ENCODE measurements around the gene JAKMIP2. TPM values are rescaled to one million over a fixed set of nuclear protein-coding genes. Genes with fewer than 3 reads are reported as not detected.

Gene JAKMIP2
- total and polyA plus RNA-seq, 2 donors (not counting 1 experiment from before 2014, with no cell fraction given) = 1.3 to 6.5 TPM

DNA sequence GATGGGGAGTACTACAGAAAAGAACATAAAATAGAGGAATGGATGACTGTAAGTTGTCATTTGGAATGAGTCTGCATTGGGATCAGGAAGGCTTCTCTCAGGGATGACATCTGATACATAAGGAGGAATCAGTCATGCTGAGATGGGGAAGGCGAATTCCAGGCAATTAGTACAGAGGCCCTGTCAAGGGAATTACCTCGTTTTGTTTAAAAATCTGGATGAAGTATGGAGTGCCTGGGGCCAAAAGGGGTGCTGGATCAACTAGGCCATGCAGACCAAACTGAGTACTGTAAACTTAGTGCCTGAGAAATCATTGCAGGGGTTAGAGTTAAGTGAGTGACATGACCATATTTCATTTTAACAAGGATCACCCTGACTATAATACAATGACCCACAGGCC is 30.5 kb downstream of the JAKMIP2 start:
- Histone ChIP-seq H3K36me3 (ENCODE audit: control insufficient read depth, insufficient read depth, low read length) (no peaks in the 10 kb centered on the region), H3K4me3 (replicated peaks in 1 of 4; ENCODE audit: control extremely low read depth in 1 of 4, insufficient read depth in 1 of 4, low read depth in 3 of 4, low read length in 4 of 4) (no peak overlapping the region), H3K9me3 (ENCODE audit: control insufficient read depth, insufficient read depth, low read depth, low read length) (no peaks in the 10 kb centered on the region), H3K27ac (ENCODE audit: insufficient read depth, low read length) (no peak overlapping the region), H3K27me3 (ENCODE audit: control insufficient read depth, insufficient read depth, low read length) (no peaks in the 10 kb centered on the region), H3K79me2 (ENCODE audit: control insufficient read depth, insufficient read depth, low read length) (no peaks in the 10 kb centered on the region), H3K4me2 (ENCODE audit: extremely low read depth, insufficient read depth, low read length) (no peak overlapping the region), H3K4me1 (ENCODE audit: control insufficient read depth, extremely low read depth, insufficient read depth, low read length) (no peaks in the 10 kb centered on the region), H3K9ac (ENCODE audit: insufficient read depth, low read length) (no peak overlapping the region), H4K20me1 (ENCODE audit: control insufficient read depth, extremely low read depth, insufficient read depth, low read length) (no peaks in the 10 kb centered on the region), H2AFZ (ENCODE audit: low read length) (no peak overlapping the region)
- DNase-seq (ENCODE audit: low read depth in 2 of 2) = no peak
- TF ChIP-seq, protein P1, sequence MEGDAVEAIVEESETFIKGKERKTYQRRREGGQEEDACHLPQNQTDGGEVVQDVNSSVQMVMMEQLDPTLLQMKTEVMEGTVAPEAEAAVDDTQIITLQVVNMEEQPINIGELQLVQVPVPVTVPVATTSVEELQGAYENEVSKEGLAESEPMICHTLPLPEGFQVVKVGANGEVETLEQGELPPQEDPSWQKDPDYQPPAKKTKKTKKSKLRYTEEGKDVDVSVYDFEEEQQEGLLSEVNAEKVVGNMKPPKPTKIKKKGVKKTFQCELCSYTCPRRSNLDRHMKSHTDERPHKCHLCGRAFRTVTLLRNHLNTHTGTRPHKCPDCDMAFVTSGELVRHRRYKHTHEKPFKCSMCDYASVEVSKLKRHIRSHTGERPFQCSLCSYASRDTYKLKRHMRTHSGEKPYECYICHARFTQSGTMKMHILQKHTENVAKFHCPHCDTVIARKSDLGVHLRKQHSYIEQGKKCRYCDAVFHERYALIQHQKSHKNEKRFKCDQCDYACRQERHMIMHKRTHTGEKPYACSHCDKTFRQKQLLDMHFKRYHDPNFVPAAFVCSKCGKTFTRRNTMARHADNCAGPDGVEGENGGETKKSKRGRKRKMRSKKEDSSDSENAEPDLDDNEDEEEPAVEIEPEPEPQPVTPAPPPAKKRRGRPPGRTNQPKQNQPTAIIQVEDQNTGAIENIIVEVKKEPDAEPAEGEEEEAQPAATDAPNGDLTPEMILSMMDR (conservative IDR thresholded peaks at IDR 0.05 in 1 of 2, IDR thresholded peaks at IDR 0.05 in 1 of 2; ENCODE audit: low read depth in 1 of 2, low read length in 2 of 2) = no peak
- no peak for TF ChIP-seq EZH2 (IDR thresholded peaks at IDR 0.05; ENCODE audit: low read length, missing control alignments)

DNA sequence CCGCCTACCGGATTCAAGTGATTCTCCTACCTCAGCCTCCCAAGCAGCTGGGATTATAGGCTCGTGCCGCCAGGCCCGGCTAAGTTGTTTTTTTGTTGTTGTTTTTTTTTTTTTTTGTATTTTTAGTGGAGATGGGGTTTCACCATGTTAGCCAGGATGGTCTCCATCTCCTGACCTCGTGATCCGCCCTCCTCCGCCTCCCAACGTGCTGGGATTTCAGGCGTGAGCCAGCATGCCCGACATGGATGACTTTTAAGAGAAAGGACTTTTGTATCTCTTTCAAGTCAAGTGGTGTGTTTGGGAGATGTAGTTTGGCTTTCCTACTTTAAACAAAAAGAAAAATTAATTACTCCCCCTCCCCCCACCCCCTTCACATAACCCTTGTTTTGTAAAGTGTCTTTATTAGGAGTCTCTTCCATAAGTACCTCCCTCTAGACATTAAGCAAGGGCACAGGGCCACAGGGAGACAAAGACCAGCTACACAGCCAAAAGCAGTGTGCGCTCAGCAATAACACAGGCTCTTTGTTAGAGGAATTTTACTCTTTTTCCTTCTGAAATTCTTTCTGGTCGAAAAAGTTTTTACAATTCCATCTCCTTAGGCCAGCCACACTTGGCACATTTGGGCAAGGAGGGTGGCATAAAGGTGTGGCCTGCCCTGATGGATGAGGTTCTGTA is 31.2 kb downstream of the JAKMIP2 start:
- no peaks in the 10 kb centered on the region for H3K36me3 ChIP-seq (ENCODE audit: control insufficient read depth, insufficient read depth, low read length)
- no peaks in the 10 kb centered on the region for H3K9me3 ChIP-seq (ENCODE audit: control insufficient read depth, insufficient read depth, low read depth, low read length)
- no peak for DNase-seq (ENCODE audit: low read depth in 2 of 2)
- no peak overlapping the region for H3K4me2 ChIP-seq (ENCODE audit: extremely low read depth, insufficient read depth, low read length)
- H3K27me3 ChIP-seq (ENCODE audit: control insufficient read depth, insufficient read depth, low read length) = no peaks in the 10 kb centered on the region
- H3K4me1 ChIP-seq (ENCODE audit: control insufficient read depth, extremely low read depth, insufficient read depth, low read length) = no peaks in the 10 kb centered on the region
- TF ChIP-seq EZH2 (IDR thresholded peaks at IDR 0.05; ENCODE audit: low read length, missing control alignments) = no peak
- TF ChIP-seq, protein P1 (conservative IDR thresholded peaks at IDR 0.05 in 1 of 2, IDR thresholded peaks at IDR 0.05 in 1 of 2; ENCODE audit: low read depth in 1 of 2, low read length in 2 of 2) = no peak
- no peak overlapping the region for H3K4me3 ChIP-seq (replicated peaks in 1 of 4; ENCODE audit: control extremely low read depth in 1 of 4, insufficient read depth in 1 of 4, low read depth in 3 of 4, low read length in 4 of 4)
- H3K79me2 ChIP-seq (ENCODE audit: control insufficient read depth, insufficient read depth, low read length) = no peaks in the 10 kb centered on the region
- no peak overlapping the region for H3K27ac ChIP-seq (ENCODE audit: insufficient read depth, low read length)
- no peak overlapping the region for H3K9ac ChIP-seq (ENCODE audit: insufficient read depth, low read length)
- no peak overlapping the region for H2AFZ ChIP-seq (ENCODE audit: low read length)
- no peaks in the 10 kb centered on the region for H4K20me1 ChIP-seq (ENCODE audit: control insufficient read depth, extremely low read depth, insufficient read depth, low read length)

DNA sequence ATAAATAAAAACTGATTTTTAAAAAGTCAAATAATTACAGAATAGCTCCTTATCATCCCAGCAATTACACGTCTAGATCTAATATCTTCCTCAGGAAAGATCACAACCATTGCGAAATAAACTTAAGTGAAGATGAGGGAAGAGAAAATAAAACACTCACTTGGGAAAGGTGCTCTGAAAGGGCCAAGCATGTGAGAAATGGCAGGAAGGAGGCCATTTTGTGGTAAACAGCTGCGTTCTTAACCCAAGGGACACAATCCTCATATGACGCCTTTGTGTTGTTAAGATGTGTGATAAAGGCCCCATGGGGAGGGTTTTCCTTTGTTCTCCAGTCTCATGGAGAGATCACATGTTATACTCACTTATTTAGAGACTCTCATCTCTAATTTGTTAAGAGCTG is 32.5 kb downstream of the JAKMIP2 start:
- Histone ChIP-seq H2AFZ (ENCODE audit: low read length) (no peak overlapping the region), H3K9me3 (ENCODE audit: control insufficient read depth, insufficient read depth, low read depth, low read length) (no peaks in the 10 kb centered on the region), H3K4me3 (replicated peaks in 1 of 4; ENCODE audit: control extremely low read depth in 1 of 4, insufficient read depth in 1 of 4, low read depth in 3 of 4, low read length in 4 of 4) (no peak overlapping the region), H3K4me2 (ENCODE audit: extremely low read depth, insufficient read depth, low read length) (no peak overlapping the region), H3K4me1 (ENCODE audit: control insufficient read depth, extremely low read depth, insufficient read depth, low read length) (no peaks in the 10 kb centered on the region), H3K79me2 (ENCODE audit: control insufficient read depth, insufficient read depth, low read length) (no peaks in the 10 kb centered on the region), H4K20me1 (ENCODE audit: control insufficient read depth, extremely low read depth, insufficient read depth, low read length) (no peaks in the 10 kb centered on the region), H3K27ac (ENCODE audit: insufficient read depth, low read length) (no peak overlapping the region), H3K36me3 (ENCODE audit: control insufficient read depth, insufficient read depth, low read length) (no peaks in the 10 kb centered on the region), H3K27me3 (ENCODE audit: control insufficient read depth, insufficient read depth, low read length) (no peaks in the 10 kb centered on the region), H3K9ac (ENCODE audit: insufficient read depth, low read length) (no peak overlapping the region)
- TF ChIP-seq, protein P1 (conservative IDR thresholded peaks at IDR 0.05 in 1 of 2, IDR thresholded peaks at IDR 0.05 in 1 of 2; ENCODE audit: low read depth in 1 of 2, low read length in 2 of 2) = no peak
- no peak for TF ChIP-seq EZH2 (IDR thresholded peaks at IDR 0.05; ENCODE audit: low read length, missing control alignments)
- no peak for DNase-seq (ENCODE audit: low read depth in 2 of 2)
